Measurements from ENCODE around the gene AAGAB.

AAGAB gene

DNA sequence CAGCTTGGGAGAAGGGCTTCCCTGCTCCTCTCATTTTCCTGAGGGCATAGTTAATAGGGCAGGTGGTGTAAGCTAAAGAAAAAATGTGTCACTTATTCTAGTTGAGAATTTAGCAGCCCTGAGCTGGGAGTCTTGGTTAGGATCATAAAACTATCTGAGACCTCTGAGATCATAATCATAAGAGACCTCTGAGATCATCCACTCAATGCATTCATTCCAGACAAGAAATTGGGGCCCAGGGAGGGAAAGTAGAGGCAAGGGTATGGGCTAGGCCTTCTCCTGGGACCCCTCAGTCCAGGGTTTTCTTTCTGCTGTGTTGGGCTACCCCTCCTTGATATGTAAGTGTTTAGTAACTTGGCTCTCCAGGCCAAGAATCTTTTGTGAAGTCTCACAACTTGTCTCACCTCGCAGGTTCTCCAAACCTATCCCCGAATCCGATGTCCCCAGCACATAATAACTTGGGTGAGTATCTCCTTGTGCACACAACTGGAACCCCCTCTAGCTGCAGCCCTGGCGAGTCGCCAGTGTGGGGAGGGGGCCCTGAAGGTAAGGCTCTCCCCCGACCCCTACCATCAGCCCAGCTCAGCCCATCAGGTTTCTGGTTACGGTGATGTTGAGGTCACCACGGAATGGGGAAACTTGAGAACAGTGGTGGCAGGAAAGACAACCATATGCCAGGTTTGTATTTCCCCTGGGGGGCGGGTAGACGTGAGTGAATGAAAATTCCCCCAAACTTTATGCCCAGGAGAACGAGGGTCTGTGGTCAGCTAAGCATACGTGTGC is 84.1 kb downstream of the AAGAB start:
- Mint-ChIP-seq H3K27me3 (no peaks in the 10 kb centered on the region), H3K27ac (peak overlapping the region; percentile 84), H3K4me1 (ENCODE audit: low read depth) (peaks cover 54% of the 10 kb centered on the region), H3K36me3 (ENCODE audit: low read depth) (peaks cover 91% of the 10 kb centered on the region), H3K4me3 (no peak overlapping the region), H3K9me3 (no peaks in the 10 kb centered on the region)
- DNase-seq, result no peak

DNA sequence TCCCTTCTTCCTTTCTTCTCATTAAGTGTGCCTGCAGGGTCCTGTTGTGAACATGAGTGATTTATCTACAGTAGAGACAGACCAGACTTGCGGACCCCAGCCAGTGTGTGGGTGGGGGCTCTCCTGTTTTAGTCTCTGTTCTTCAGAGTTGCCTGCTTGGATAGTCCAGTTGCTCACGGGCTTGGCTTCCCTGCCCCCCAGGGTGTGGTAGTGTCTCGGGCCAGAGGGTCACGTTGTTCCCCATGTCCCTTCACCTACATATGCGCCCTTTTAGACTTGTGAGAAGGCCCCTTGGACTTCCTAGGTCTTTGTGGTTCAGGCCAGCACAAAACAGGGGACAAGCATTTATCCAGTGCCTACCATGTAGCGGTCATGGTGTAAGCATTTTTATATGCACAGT is 85.8 kb downstream of the AAGAB start:
- H3K36me3 Mint-ChIP-seq (ENCODE audit: low read depth), result peaks cover 90% of the 10 kb centered on the region

DNA sequence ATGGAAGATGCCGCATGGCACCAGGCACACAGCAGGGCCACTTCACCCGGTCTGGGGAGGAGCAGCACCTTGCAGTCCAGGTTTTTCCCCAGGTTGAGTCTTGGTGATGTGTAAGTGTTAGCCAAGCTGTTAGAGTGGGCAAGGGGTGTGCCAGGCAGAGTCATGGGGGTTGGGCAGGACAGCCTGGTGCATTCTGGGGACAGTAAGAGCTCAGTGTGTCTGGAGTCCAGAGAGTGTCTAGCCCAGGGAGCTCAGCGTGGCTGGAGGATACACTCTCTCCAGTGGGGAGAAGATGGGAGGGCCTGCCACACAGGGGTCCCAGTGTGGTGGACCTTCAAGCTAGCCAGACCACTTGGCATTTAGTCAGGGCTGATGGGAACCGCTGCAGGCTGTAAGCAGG is 87.4 kb downstream of the AAGAB start:
- Mint-ChIP-seq H3K4me1 (ENCODE audit: low read depth) (peaks cover 23% of the 10 kb centered on the region), H3K27me3 (no peaks in the 10 kb centered on the region), H3K4me3 (no peak overlapping the region), H3K36me3 (ENCODE audit: low read depth) (peaks cover 74% of the 10 kb centered on the region), H3K27ac (peak overlapping the region; percentile 11), H3K9me3 (no peaks in the 10 kb centered on the region)
- no peak for DNase-seq

More for the DNA sequence above, 85.8 kb downstream of the AAGAB start:
- no peak overlapping the region for H3K4me3 Mint-ChIP-seq
- H3K27me3 Mint-ChIP-seq, result no peaks in the 10 kb centered on the region
- no peak for DNase-seq
- peaks cover 37% of the 10 kb centered on the region for H3K4me1 Mint-ChIP-seq (ENCODE audit: low read depth)
- H3K27ac Mint-ChIP-seq, result no peak overlapping the region
- H3K9me3 Mint-ChIP-seq, result no peaks in the 10 kb centered on the region

DNA sequence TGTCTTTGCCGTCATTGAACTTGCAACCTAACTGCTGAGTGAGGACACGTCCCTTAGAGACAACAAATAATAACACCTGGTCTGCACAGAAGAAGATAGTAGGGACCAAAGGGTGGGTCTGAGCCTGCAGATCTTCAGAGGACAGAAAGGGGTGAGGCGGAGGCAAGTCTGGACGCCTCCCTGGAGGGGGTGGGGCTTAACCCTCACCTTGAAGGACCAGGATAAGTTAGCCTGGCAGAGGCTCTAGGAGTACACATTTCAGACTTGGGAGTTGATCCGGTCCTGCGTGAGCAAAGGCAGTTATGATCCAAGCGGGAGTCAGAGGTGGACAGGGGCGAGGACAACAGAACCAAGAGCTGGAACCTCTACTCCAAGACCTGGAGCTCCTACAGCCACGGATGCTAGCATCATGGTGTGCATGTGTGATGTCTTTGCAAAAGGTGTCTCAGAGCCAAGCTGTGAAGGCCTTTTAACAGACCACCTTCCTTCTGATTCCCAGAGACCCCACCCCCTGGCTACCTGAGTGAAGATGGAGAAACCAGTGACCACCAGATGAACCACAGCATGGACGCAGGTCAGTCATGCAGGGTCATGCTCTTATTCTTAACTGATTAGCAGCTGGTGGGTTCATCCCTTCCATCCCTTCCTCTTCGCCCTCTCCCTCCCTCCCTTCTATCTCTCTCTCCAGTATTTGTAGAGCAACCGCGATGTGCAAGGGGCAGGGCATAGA is 88.0 kb downstream of the AAGAB start:
- Mint-ChIP-seq H3K9me3 (no peaks in the 10 kb centered on the region), H3K36me3 (ENCODE audit: low read depth) (peaks cover 67% of the 10 kb centered on the region), H3K27ac (peak overlapping the region; percentile 18), H3K4me3 (no peak overlapping the region), H3K4me1 (ENCODE audit: low read depth) (peaks cover 22% of the 10 kb centered on the region), H3K27me3 (no peaks in the 10 kb centered on the region)
- DNase-seq, result no peak

DNA sequence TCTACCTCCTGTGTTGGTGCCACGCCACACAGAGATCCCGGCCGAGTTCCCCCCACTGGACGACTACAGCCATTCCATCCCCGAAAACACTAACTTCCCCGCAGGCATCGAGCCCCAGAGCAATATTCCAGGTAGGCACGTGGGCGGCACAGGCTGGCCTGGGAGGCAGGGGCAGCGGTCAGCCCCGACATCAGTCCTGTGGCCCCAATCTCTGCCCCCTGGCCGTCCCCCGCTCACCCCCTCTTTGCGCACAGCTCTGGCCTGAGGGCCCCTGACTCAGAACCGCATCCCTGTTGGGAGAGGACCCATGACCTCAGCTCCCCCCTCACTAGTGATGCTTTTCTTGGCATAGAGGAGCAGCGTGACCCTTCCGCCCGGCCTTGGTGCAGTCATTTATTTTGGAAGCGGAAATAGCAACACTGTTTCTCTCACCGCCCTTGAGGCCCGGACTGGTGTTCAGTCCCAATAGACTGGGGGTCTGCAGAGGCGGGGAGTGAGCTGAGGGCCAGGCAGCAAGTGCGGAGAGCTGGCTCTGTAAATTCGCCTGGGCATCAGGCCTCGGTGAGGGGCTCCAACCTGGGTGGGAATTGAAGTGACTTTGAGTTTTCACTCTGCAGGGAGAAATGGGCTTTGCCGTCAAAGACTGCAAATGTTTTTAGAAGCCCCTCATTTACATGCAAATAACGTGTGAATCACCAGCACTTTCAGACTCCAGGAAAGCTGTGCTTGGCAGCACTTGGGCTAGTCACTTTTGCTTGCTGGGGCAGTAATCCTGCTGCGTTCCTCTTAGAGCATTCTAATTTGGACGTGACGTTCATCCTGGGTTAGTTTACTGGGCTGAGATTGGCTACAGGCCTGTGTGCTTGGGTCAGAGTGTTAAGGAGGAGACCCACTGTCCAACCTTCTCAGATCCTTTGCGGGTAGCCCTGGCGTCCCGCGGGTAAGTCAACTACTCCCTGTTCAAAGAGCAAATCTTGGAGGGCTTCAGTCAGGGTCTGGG is 88.9 kb downstream of the AAGAB start:
- H3K4me3 Mint-ChIP-seq, result no peak overlapping the region
- H3K36me3 Mint-ChIP-seq (ENCODE audit: low read depth), result peaks cover 59% of the 10 kb centered on the region
- peaks cover 22% of the 10 kb centered on the region for H3K4me1 Mint-ChIP-seq (ENCODE audit: low read depth)
- DNase-seq, result no peak
- H3K27me3 Mint-ChIP-seq, result no peaks in the 10 kb centered on the region
- H3K9me3 Mint-ChIP-seq, result no peaks in the 10 kb centered on the region
- peak overlapping the region; percentile 18 for H3K27ac Mint-ChIP-seq

DNA sequence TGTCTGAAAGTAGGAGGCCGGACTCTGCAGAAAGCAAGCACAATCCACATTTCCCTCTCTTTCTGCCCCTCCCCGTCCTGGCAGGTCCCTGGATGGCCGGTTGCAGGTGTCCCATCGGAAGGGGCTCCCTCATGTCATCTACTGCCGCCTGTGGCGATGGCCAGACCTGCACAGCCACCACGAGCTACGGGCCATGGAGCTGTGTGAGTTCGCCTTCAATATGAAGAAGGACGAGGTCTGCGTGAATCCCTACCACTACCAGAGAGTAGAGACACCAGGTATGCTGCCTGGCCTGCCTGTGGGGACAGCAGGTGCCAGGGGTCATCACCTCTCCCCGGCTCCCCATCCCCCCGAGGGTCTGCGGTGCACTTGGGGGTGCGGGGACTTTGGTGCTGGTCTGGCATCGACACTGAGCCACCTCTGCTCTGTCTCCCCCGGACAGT is 89.6 kb downstream of the AAGAB start:
- H3K4me3 Mint-ChIP-seq, result no peak overlapping the region
- H3K4me1 Mint-ChIP-seq (ENCODE audit: low read depth), result peaks cover 18% of the 10 kb centered on the region

DNA sequence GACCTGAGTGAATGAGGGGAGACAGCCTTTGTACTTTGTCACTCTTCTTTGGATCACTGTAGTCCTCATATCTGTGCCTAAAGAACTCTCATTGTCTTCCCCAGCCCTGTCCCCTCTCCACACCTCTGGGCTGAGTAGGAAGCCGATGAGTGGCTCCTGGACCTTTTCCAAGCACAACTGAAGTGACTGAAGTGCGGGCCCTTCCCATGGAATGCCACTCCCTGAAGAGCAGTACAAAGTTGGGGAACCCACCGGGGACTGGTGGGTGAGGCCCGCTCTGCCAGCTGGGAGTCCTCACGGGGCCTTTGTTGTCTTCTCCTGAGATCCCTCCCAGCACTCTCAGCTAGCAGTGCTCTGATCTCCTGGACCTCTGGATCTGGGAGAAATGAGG is 90.1 kb downstream of the AAGAB start:
- Mint-ChIP-seq H3K4me1 (ENCODE audit: low read depth) (peaks cover 19% of the 10 kb centered on the region), H3K4me3 (no peak overlapping the region), H3K27ac (peak overlapping the region; percentile 63), H3K27me3 (no peaks in the 10 kb centered on the region), H3K9me3 (no peaks in the 10 kb centered on the region), H3K36me3 (ENCODE audit: low read depth) (peaks cover 49% of the 10 kb centered on the region)
- DNase-seq, result no peak

More for the DNA sequence above, 89.6 kb downstream of the AAGAB start:
- peaks cover 52% of the 10 kb centered on the region for H3K36me3 Mint-ChIP-seq (ENCODE audit: low read depth)
- no peak for DNase-seq
- no peaks in the 10 kb centered on the region for H3K9me3 Mint-ChIP-seq
- H3K27me3 Mint-ChIP-seq, result no peaks in the 10 kb centered on the region
- peak overlapping the region; percentile 63 for H3K27ac Mint-ChIP-seq

DNA sequence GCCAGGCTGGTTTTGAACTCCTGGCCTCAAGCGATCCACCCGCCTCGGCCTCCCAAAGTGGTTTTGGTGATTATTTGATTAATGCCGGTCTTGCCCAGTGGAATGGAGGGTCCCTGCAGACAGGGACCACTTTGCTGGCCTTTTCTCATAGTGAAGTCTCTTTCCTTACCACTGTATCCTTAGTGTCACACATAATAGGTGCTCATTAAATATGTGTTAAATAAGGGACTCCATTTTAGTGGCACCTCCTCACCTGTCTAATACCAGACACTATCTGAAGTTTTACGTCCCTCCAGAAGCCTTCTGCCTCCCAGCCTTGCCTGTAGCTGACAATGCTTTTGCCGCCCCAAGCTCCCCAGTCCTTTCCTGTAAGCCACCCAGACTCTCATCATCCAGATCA is 91.3 kb downstream of the AAGAB start:
- no peak overlapping the region for H3K4me3 Mint-ChIP-seq
- H3K9me3 Mint-ChIP-seq, result no peaks in the 10 kb centered on the region
- H3K36me3 Mint-ChIP-seq (ENCODE audit: low read depth), result peaks cover 39% of the 10 kb centered on the region
- H3K4me1 Mint-ChIP-seq (ENCODE audit: low read depth), result peaks cover 25% of the 10 kb centered on the region
- no peak for DNase-seq
- no peak overlapping the region for H3K27ac Mint-ChIP-seq
- no peaks in the 10 kb centered on the region for H3K27me3 Mint-ChIP-seq

DNA sequence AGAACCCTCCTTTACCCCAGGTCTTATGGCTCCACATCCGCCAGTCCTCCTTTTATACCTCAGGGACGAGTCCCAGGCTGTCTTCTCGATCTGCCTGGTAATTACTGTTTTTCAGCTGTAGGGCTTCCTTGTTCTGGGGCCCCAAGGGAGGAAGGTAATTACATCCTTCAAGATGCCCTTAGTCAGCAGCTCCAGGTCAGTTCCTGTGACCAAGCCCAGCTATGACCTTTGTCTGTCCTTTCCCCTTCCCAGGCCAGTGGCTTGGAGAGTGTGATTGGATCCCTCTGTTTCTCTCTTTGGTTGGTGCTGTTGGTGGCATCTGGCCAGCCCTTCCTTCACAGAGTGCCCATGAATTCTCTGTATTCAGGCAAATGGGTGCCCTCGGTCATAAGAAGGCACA is 92.6 kb downstream of the AAGAB start:
- Mint-ChIP-seq H3K27me3 (no peaks in the 10 kb centered on the region), H3K4me1 (ENCODE audit: low read depth) (peaks cover 38% of the 10 kb centered on the region), H3K36me3 (ENCODE audit: low read depth) (peaks cover 32% of the 10 kb centered on the region), H3K27ac (peak overlapping the region; percentile 50), H3K9me3 (no peaks in the 10 kb centered on the region), H3K4me3 (no peak overlapping the region)
- no peak for DNase-seq

DNA sequence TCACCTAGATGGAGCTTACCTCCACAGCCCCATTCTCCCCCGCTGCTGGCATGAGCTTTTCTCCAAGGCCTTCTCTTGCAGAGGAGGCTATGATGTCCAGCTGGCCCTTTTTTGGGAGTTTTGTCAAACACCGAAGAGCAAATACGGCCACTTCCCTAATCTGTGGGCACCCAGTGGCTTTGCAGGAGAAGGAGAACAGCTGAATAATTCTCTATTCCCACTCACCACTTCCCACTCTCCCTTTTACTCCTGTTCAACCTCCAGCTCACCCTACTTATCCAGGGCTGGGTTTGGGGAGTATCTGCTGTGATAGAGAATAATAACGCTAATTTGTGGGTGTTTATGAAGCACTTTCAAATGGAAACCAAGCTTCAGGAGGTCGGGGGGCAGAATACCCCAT is 93.0 kb downstream of the AAGAB start:
- Mint-ChIP-seq H3K9me3 (no peaks in the 10 kb centered on the region), H3K27ac (no peak overlapping the region)
- DNase-seq, result no peak

DNA sequence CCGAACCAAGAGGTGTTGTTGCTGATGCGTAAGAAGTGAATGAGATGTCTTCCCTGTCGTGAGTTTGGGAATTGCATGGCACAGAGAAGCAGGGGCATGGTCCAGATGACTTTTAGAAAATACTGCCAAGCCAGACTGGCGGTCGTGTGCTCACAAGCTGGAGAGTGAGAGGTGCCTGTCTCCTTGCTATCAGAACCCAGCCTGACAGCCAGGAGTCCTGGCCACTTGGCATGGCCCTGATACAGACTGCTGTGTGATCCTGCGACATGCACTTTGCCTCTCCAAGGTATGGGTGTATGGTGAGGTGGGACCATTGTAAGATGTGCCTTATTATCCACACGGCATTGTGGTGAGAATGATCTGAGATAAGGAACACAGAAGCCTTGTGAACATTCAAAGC is 96.1 kb downstream of the AAGAB start:
- H3K27me3 Mint-ChIP-seq, result no peaks in the 10 kb centered on the region
- no peaks in the 10 kb centered on the region for H3K9me3 Mint-ChIP-seq
- H3K4me3 Mint-ChIP-seq, result no peak overlapping the region
- peaks cover 58% of the 10 kb centered on the region for H3K4me1 Mint-ChIP-seq (ENCODE audit: low read depth)
- H3K27ac Mint-ChIP-seq, result peak overlapping the region; percentile 26
- H3K36me3 Mint-ChIP-seq (ENCODE audit: low read depth), result peaks cover 27% of the 10 kb centered on the region
- no peak for DNase-seq

More for the DNA sequence above, 93.0 kb downstream of the AAGAB start:
- no peak overlapping the region for H3K4me3 Mint-ChIP-seq
- peaks cover 28% of the 10 kb centered on the region for H3K36me3 Mint-ChIP-seq (ENCODE audit: low read depth)
- H3K4me1 Mint-ChIP-seq (ENCODE audit: low read depth), result peaks cover 40% of the 10 kb centered on the region
- H3K27me3 Mint-ChIP-seq, result no peaks in the 10 kb centered on the region

DNA sequence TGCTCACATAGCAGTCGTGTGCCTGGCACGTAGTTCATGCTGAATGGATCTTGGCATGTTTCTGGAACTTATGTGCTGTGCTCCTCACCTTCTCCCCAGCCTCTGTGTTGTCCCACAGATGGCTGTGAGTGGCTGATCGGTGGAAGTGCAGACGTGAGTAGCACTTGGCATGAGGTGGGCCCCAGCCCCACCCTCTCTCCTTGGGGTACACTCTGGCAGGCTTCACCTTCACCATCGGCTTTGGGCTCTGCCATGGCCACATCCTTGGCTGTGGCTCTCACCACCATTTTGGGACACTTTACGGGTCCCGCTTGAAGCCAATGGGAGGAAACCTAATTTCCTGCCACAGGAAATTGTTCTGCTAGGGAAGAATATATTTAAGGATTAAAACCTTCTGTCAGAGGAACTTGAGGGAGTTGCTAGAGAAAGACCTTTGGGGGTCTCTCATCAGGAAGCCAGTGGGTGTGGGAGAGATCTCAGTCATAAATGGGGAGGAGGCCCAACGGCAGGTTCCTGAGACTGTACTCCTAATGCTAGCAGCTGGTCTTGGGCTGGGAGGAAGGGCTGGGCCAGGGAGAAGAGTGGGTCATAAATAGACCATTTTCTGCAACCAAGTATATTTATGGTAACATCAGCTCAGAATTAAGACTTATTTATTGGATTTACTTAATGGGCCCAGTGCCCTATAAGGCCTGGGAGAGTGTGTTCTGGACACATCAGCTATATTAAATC is 96.8 kb downstream of the AAGAB start:
- Mint-ChIP-seq H3K4me3 (no peak overlapping the region), H3K27me3 (no peaks in the 10 kb centered on the region), H3K9me3 (no peaks in the 10 kb centered on the region), H3K36me3 (ENCODE audit: low read depth) (peaks cover 30% of the 10 kb centered on the region), H3K27ac (peak overlapping the region; percentile 9), H3K4me1 (ENCODE audit: low read depth) (peaks cover 62% of the 10 kb centered on the region)
- DNase-seq, result no peak

DNA sequence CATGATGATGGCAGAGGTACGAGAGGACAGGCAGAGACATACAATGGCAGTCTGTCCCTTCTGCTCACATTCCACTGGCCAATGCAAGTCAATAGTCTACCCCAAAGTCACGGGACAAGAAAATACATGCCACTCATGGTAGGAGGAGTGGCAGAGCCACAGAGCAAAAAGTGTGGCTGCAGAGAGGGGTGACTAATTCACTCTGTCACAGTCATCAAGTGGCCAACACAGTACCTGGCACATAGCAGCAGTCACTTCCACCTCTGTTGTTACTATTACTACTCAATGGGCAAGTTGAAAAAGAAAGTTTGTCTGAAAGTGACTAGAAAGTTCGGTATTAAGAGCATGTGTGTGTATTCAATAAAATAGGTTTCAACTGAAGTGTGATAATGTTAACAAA is 97.6 kb downstream of the AAGAB start:
- Mint-ChIP-seq H3K4me3 (no peak overlapping the region), H3K4me1 (ENCODE audit: low read depth) (peaks cover 65% of the 10 kb centered on the region), H3K27ac (no peak overlapping the region), H3K9me3 (no peaks in the 10 kb centered on the region), H3K36me3 (ENCODE audit: low read depth) (peaks cover 36% of the 10 kb centered on the region), H3K27me3 (no peaks in the 10 kb centered on the region)
- no peak for DNase-seq

DNA sequence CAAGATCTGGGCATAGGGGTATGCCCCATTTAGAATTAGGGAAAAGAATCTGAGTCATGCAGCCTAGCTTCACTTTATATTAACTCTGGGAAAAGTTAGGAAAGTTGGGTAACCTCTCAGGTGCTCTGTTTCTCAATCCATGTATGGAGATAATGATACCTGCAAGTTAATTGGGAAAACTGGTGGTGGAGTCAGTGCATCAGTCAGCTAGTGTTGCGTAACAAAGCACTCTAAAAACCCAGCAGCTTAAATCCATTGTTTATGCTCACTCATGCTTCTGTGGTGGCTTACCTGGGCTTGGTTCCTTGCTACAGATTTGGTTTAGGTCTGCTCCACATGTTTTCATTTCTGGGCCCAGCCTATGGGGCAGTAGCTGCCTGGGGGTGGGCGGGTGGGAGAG is 98.0 kb downstream of the AAGAB start:
- Mint-ChIP-seq H3K4me3 (no peak overlapping the region), H3K27ac (no peak overlapping the region), H3K36me3 (ENCODE audit: low read depth) (peaks cover 36% of the 10 kb centered on the region), H3K27me3 (no peaks in the 10 kb centered on the region), H3K9me3 (no peaks in the 10 kb centered on the region), H3K4me1 (ENCODE audit: low read depth) (peaks cover 65% of the 10 kb centered on the region)
- no peak for DNase-seq

Measured in activated T-cell treated with anti-CD3 and anti-CD28 coated beads, Interleukin-2, amount 50 U/mL, for 24 hours (primary cell).